Measurements from ENCODE around the gene TTC39C. TPM values are rescaled to one million over a fixed set of nuclear protein-coding genes. Genes with fewer than 3 reads are reported as not detected.
"Not testable (repeated sequence)": the region's sequence is repeated elsewhere in the genome, so short reads cannot be mapped to it uniquely, and the experiment has no call there.

TTC39C gene
- total RNA-seq, 2 experiments from 2014 or later: 43.8 to 45.3 TPM

DNA sequence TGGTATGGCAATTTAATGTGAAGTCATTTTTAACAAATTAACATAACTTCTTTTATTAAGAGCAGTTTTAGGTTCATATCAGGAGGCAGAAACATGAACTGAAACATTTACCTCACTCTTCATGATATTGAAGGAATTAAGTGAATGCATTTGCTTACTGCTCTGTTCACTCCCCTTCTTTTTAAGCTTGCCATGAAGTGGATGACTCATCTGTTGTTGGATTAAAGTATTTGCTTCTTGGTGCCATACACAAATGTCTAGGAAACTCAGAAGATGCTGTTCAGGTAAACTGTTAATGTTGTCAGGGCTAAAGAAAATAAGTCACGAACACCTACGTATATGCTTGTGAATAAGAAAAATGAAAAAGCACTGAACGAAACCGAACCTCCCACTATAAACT lies 114.1 kb downstream of the TTC39C start:
- no peaks in the 10 kb centered on the region for H3K27me3 Mint-ChIP-seq
- H3K36me3 Mint-ChIP-seq: peaks cover 8% of the 10 kb centered on the region
- no peak overlapping the region for H3K4me3 Mint-ChIP-seq
- no peak overlapping the region for H3K27ac Mint-ChIP-seq
- H3K4me1 Mint-ChIP-seq: no peaks in the 10 kb centered on the region
- H3K9me3 Mint-ChIP-seq: no peaks in the 10 kb centered on the region
- no peak for DNase-seq

DNA sequence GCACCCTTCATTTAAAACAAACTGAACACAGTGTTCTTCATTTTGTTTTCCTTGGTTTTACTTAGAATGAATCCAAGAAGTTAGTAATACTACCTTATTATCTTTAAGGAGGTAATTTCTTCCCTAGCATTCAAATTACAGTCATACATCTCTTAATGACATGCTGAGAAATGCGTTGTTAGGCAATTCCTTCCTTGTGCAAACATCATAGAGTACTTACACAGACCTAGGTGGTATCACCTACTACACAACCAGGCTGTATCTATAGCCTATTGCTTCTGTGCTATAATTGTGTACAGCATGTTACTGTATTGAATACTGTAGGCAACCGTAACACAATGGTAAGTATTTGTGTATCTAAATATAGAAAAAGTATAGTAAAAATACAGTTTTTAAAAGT lies 115.9 kb downstream of the TTC39C start:
- Mint-ChIP-seq H3K36me3 (peaks cover 5% of the 10 kb centered on the region), H3K4me1 (no peaks in the 10 kb centered on the region), H3K27me3 (no peaks in the 10 kb centered on the region), H3K27ac (no peak overlapping the region), H3K9me3 (no peaks in the 10 kb centered on the region), H3K4me3 (no peak overlapping the region)
- DNase-seq: no peak

DNA sequence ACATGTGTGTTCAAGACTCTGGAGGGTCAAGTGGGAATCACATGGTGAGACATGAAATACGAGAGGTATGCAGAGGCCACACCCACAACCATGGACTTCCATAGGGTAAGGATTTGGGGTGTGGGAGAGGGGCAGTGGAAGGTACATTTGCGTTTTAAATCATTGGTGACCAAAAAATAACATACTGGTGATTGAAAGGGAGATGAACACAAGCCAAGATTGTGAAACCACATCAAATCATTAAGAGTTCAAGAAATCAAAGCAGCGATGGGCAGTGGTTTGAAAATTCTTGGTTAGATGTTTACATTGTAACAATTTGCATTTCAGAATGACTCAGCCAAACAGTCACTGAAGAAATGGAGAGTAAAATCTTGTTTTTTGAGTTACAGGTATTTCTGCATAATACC lies 122.4 kb downstream of the TTC39C start:
- H3K27ac Mint-ChIP-seq: no peak overlapping the region
- peak overlapping the region; percentile 35 for H3K4me3 Mint-ChIP-seq
- DNase-seq: no peak

GRCh38 chr18:24138409-24138788 lies 123.8 kb downstream of the TTC39C start:
- H3K4me3 Mint-ChIP-seq: peak overlapping the region; percentile 83
- no peaks in the 10 kb centered on the region for H3K9me3 Mint-ChIP-seq
- no peak for DNase-seq
- H3K36me3 Mint-ChIP-seq: peaks cover 6% of the 10 kb centered on the region
- H3K4me1 Mint-ChIP-seq: peaks cover 14% of the 10 kb centered on the region
- peaks cover 13% of the 10 kb centered on the region for H3K27me3 Mint-ChIP-seq
- peak overlapping the region; percentile 70 for H3K27ac Mint-ChIP-seq

More for the DNA sequence above, 122.4 kb downstream of the TTC39C start:
- H3K36me3 Mint-ChIP-seq: peaks cover 6% of the 10 kb centered on the region
- H3K27me3 Mint-ChIP-seq: peaks cover 13% of the 10 kb centered on the region
- H3K4me1 Mint-ChIP-seq: peaks cover 14% of the 10 kb centered on the region
- no peaks in the 10 kb centered on the region for H3K9me3 Mint-ChIP-seq

GRCh38 chr18:24138789-24139616 lies 124.4 kb downstream of the TTC39C start, which contains the start of gene CABYR:
Gene CABYR, plus strand, starts transcription at chr18:24139062. Its CDS starts 4,053 bp downstream, at chr18:24143115.
- Mint-ChIP-seq H3K4me3 (peak within 1 kb of the TSS; percentile 83), H3K9me3 (no peaks in the 10 kb centered on the region), H3K27me3 (peaks cover 13% of the 10 kb centered on the region), H3K4me1 (peaks cover 14% of the 10 kb centered on the region), H3K27ac (peak within 1 kb of the TSS; percentile 70), H3K36me3 (peaks cover 6% of the 10 kb centered on the region)
- peak; percentile 82 for DNase-seq

DNA sequence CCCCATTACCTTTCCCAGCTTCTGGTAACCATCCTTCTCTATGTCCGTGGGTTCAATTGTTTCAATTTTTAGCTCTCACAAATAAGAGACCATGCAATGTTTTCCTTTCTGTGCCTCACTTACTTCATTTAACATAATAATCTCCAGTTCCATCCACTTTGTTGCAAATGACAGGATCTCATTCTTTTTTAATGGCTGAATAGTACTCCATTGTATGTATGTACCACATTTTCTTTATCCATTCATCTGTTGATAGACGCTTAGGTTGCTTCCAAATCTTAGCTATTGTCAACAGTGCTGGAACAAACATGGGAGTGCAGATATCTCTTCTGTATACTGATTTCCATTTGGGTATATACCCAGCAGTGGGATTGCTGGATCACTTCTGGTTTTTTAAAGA lies 126.1 kb downstream of the TTC39C start:
- H3K4me1 Mint-ChIP-seq: peaks cover 14% of the 10 kb centered on the region
- H3K27ac Mint-ChIP-seq: no peak overlapping the region
- DNase-seq: no peak
- H3K27me3 Mint-ChIP-seq: peaks cover 13% of the 10 kb centered on the region
- no peaks in the 10 kb centered on the region for H3K9me3 Mint-ChIP-seq
- no peak overlapping the region for H3K4me3 Mint-ChIP-seq
- H3K36me3 Mint-ChIP-seq: peaks cover 6% of the 10 kb centered on the region

DNA sequence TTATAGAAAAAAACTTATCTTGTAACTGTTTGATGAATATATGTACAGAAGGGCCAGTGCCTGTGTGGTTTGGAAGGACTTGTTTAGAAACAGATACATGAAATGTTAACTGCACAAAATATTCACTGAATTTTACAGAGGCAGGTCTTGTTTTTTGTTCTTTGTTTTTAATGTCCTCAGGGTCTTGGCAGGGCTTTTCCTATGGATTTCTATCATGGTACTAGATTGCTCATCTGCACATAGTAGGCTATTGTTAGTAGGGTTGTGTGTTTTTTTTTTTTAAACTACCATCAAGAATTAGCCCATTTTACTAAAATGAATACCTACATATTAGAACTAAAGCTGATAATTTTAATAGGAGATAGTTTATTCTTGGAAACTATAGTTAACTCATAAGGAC lies 127.8 kb downstream of the TTC39C start:
- Mint-ChIP-seq H3K27me3 (peaks cover 13% of the 10 kb centered on the region), H3K36me3 (no peaks in the 10 kb centered on the region), H3K9me3 (no peaks in the 10 kb centered on the region), H3K27ac (no peak overlapping the region), H3K4me1 (peaks cover 8% of the 10 kb centered on the region), H3K4me3 (no peak overlapping the region)
- no peak for DNase-seq

DNA sequence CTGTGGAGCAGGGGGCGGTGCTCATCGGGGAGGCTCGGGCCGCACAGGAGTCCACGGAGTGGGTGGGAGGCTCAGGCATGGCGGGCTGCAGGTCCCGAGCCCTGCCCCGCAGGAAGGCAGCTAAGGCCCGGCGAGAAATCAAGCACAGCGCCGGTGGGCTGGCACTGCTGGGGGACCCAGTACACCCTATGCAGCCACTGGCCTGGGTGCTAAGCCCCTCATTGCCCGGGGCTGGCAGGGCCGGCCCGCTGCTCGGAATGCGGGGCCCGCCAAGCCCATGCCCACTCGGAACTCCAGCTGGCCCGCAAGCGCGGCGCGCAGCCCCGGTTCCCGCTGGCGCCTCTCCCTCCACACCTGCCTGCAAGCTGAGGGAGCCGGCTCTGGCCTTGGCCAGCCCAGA lies 135.0 kb downstream of the TTC39C start:
- not testable (repeated sequence) for H3K27me3 Mint-ChIP-seq, H3K9me3 Mint-ChIP-seq, H3K36me3 Mint-ChIP-seq, H3K4me1 Mint-ChIP-seq, H3K4me3 Mint-ChIP-seq, DNase-seq, H3K27ac Mint-ChIP-seq

- H3K36me3 Mint-ChIP-seq: no peaks in the 10 kb centered on the region
- H3K27ac Mint-ChIP-seq: no peak overlapping the region
- no peaks in the 10 kb centered on the region for H3K4me1 Mint-ChIP-seq
- no peaks in the 10 kb centered on the region for H3K27me3 Mint-ChIP-seq
- H3K4me3 Mint-ChIP-seq: no peak overlapping the region
- no peaks in the 10 kb centered on the region for H3K9me3 Mint-ChIP-seq
- DNase-seq: no peak
Observed at GRCh38 chr18:24153397-24153796, 138.8 kb downstream of the TTC39C start.

DNA sequence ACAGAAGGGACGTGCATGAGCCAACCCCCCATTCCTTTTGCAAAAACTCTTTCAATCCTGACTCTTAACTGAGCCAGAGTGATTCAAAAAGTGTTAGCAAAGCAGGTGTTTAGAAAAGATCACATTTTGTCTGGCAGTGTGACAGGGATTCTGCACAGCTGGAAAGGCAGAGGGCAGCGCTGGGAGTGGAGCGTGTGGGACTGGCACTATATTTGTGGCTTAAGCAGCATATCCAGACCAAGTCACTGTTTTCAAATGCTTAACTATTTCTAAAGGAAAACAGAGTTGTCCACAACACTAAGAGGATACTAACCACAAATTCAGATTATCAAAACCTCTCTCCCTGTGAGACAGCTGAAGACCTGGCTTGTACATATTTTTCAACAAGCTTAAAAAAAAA lies 143.3 kb downstream of the TTC39C start:
- Mint-ChIP-seq H3K27me3 (no peaks in the 10 kb centered on the region), H3K4me1 (no peaks in the 10 kb centered on the region), H3K4me3 (no peak overlapping the region), H3K27ac (no peak overlapping the region), H3K36me3 (no peaks in the 10 kb centered on the region), H3K9me3 (no peaks in the 10 kb centered on the region)
- DNase-seq: no peak

DNA sequence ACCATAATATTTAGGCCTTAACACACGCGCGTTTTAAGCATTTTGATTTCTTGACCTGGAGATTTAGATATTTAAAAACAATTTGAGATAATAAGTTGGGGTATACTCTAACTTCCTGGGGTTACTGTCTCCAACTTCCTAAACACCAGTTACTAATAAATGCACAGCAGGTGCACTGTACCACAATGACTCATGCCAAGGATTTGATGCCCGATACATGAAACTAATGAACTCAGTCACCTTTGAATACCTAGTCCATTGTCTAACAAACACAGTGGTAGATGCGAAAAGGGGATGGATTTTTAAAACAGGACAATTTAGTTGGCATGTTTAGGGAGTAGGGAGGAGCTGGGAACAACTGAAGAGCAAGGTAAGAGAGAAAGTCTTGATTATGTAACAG lies 145.5 kb downstream of the TTC39C start:
- Mint-ChIP-seq H3K9me3 (no peaks in the 10 kb centered on the region), H3K27me3 (no peaks in the 10 kb centered on the region), H3K4me1 (no peaks in the 10 kb centered on the region), H3K27ac (no peak overlapping the region), H3K4me3 (no peak overlapping the region), H3K36me3 (no peaks in the 10 kb centered on the region)
- no peak for DNase-seq

GRCh38 chr18:24161304-24161703 lies 146.8 kb downstream of the TTC39C start:
- no peaks in the 10 kb centered on the region for H3K27me3 Mint-ChIP-seq
- H3K4me3 Mint-ChIP-seq: no peak overlapping the region
- no peaks in the 10 kb centered on the region for H3K9me3 Mint-ChIP-seq
- H3K36me3 Mint-ChIP-seq: no peaks in the 10 kb centered on the region
- H3K27ac Mint-ChIP-seq: no peak overlapping the region
- DNase-seq: no peak
- H3K4me1 Mint-ChIP-seq: no peaks in the 10 kb centered on the region

DNA sequence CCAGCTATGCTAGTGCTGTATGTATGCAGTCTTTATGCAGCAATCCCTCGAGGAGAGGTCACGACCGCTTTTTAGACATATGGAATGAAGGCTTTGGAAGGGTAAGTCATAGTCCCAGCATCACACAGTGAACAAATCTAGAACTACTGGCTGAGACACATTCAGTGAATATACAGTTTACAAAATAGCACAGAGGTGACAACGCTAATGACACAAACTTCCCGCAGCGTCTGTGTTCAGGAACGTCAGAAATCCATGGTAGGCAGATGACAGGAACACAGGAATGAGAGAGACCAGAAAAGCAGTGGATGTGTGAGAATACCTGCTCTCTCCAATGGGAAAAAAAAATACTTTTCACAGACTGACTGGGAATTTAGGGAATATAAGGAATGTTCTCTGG lies 153.9 kb downstream of the TTC39C start:
- H3K36me3 Mint-ChIP-seq: no peaks in the 10 kb centered on the region
- H3K27ac Mint-ChIP-seq: no peak overlapping the region
- H3K9me3 Mint-ChIP-seq: no peaks in the 10 kb centered on the region

DNA sequence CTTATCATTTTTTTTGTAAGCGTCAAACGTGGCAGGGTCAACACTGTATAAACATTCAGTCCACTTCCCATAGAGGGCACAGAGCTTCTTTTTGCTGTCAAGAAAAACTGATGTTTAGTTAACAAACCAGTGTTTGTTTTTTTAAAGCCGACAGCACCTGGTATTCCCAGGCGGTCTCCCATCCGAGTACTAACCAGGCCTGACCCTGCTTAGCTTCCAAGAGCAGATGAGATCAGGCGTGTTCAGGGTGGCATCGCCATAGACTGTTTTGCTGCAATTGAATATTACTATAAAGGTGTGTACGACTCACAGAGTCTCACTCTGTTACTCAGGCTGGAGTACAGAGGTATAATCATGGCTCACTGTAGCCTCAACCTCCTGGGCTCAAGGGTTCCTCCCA lies 155.8 kb downstream of the TTC39C start:
- H3K27ac Mint-ChIP-seq: no peak overlapping the region
- H3K4me3 Mint-ChIP-seq: no peak overlapping the region
- no peaks in the 10 kb centered on the region for H3K36me3 Mint-ChIP-seq
- no peaks in the 10 kb centered on the region for H3K4me1 Mint-ChIP-seq
- no peaks in the 10 kb centered on the region for H3K9me3 Mint-ChIP-seq
- no peaks in the 10 kb centered on the region for H3K27me3 Mint-ChIP-seq
- no peak for DNase-seq

More for the DNA sequence above, 153.9 kb downstream of the TTC39C start:
- H3K4me1 Mint-ChIP-seq: no peaks in the 10 kb centered on the region
- H3K27me3 Mint-ChIP-seq: no peaks in the 10 kb centered on the region
- no peak for DNase-seq
- no peak overlapping the region for H3K4me3 Mint-ChIP-seq

GRCh38 chr18:24173997-24174396 lies 159.4 kb downstream of the TTC39C start:
- Mint-ChIP-seq H3K9me3 (no peaks in the 10 kb centered on the region), H3K27ac (no peak overlapping the region), H3K36me3 (no peaks in the 10 kb centered on the region), H3K27me3 (no peaks in the 10 kb centered on the region), H3K4me1 (no peaks in the 10 kb centered on the region), H3K4me3 (no peak overlapping the region)
- DNase-seq: no peak

GRCh38 chr18:24176727-24177416 lies 162.3 kb downstream of the TTC39C start:
- Mint-ChIP-seq H3K4me3 (no peak overlapping the region), H3K27me3 (no peaks in the 10 kb centered on the region), H3K36me3 (no peaks in the 10 kb centered on the region), H3K27ac (peak overlapping the region; percentile 56), H3K4me1 (peaks cover 1% of the 10 kb centered on the region), H3K9me3 (no peaks in the 10 kb centered on the region)
- peak; percentile 32 for DNase-seq
